ENCODE data around the gene DPYD.

Gene DPYD

DNA sequence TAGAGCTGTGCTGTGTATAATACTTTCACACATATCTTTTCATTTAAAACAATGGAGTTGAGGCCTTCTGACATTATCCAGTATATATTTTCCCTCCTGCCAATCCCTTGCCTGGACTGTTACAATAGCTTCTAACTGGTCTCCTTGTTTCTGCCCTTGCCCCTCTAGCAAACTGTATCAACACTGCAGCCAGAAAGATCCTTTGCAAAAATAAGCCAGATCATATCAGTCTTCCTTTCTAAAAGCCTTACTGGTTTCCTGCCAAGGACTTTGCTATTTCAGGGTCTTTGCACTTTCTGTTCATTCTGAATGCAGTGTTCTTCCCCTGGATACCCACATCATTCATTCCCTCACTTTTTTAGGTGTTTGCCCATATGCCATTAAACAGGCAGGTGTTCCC lies 829.2 kb downstream of the DPYD start:
- TF ChIP-seq EZH2phosphoT487 (IDR thresholded peaks at IDR 0.05; ENCODE audit: low read length) (no peak), EZH2 (optimal IDR thresholded peaks at IDR 0.05; ENCODE audit: low read depth, low read length) (no peak), CTCF (IDR thresholded peaks at IDR 0.05; ENCODE audit: low read length) (no peak)
- no peaks in the 10 kb centered on the region for H3K9me2 ChIP-seq (replicated peaks; ENCODE audit: insufficient read depth, low read length)
- no peaks in the 10 kb centered on the region for H3F3A ChIP-seq (ENCODE audit: insufficient read depth, low read length)
- H3K4me1 ChIP-seq (ENCODE audit: low read length), result 0 out of 2 replicates have a peak, but pooled peaks cover 6% of the 10 kb centered on the region
- no peak overlapping the region for H3K4me2 ChIP-seq (ENCODE audit: low read depth, low read length)
- no peak overlapping the region for H3K9ac ChIP-seq (ENCODE audit: low read length)
- H3K27ac ChIP-seq (ENCODE audit: low read length), result no peak overlapping the region
- no peak for DNase-seq
- no peak overlapping the region for H3K4me3 ChIP-seq (ENCODE audit: low read length)
- H3K27me3 ChIP-seq (replicated peaks; ENCODE audit: insufficient read depth, low read length), result no peaks in the 10 kb centered on the region
- no peak overlapping the region for H2AFZ ChIP-seq (ENCODE audit: low read length)
- H3K36me3 ChIP-seq (replicated peaks; ENCODE audit: insufficient read depth, low read length), result no peaks in the 10 kb centered on the region
- H3K9me3 ChIP-seq (replicated peaks; ENCODE audit: insufficient read depth, low read length), result no peaks in the 10 kb centered on the region
- no peaks in the 10 kb centered on the region for H3K79me2 ChIP-seq (ENCODE audit: low read length)
- H4K20me1 ChIP-seq (ENCODE audit: insufficient read depth, low read length), result no peaks in the 10 kb centered on the region

- DNase-seq, result no peak
- no peaks in the 10 kb centered on the region for H3K27me3 ChIP-seq (replicated peaks; ENCODE audit: insufficient read depth, low read length)
- TF ChIP-seq CTCF (IDR thresholded peaks at IDR 0.05; ENCODE audit: low read length), result no peak
- no peak for TF ChIP-seq EZH2 (optimal IDR thresholded peaks at IDR 0.05; ENCODE audit: low read depth, low read length)
- no peak for TF ChIP-seq EZH2phosphoT487 (IDR thresholded peaks at IDR 0.05; ENCODE audit: low read length)
Observed at GRCh38 chr1:97091263-97091662, 829.6 kb downstream of the DPYD start.

DNA sequence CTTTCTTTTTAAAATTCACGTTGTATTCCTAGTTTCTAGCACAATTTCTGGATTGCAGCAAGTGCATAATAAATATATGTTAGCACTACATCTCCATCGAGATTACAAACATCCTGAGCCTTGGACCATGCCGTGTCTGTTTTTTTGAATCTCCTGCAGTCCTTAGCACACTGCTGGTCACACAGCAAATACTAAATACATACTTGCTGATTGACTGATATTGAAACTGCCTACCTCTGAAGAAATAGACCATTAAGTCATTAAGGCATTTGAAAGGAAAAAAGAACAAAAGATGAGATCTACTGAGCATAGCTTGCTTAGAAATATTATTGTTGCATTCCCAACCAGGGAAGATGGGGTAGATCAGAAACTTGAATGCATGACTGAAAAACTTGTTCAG lies 830.1 kb downstream of the DPYD start:
- no peaks in the 10 kb centered on the region for H3K9me2 ChIP-seq (replicated peaks; ENCODE audit: insufficient read depth, low read length)
- H4K20me1 ChIP-seq (ENCODE audit: insufficient read depth, low read length), result no peaks in the 10 kb centered on the region
- H3K27ac ChIP-seq (ENCODE audit: low read length), result no peak overlapping the region
- H3K9ac ChIP-seq (ENCODE audit: low read length), result no peak overlapping the region
- H3K79me2 ChIP-seq (ENCODE audit: low read length), result no peaks in the 10 kb centered on the region
- H3K4me2 ChIP-seq (ENCODE audit: low read depth, low read length), result no peak overlapping the region
- TF ChIP-seq CTCF (IDR thresholded peaks at IDR 0.05; ENCODE audit: low read length), result no peak
- no peak for TF ChIP-seq EZH2 (optimal IDR thresholded peaks at IDR 0.05; ENCODE audit: low read depth, low read length)
- no peak for TF ChIP-seq EZH2phosphoT487 (IDR thresholded peaks at IDR 0.05; ENCODE audit: low read length)
- no peaks in the 10 kb centered on the region for H3K9me3 ChIP-seq (replicated peaks; ENCODE audit: insufficient read depth, low read length)
- 0 out of 2 replicates have a peak, but pooled peaks cover 6% of the 10 kb centered on the region for H3K4me1 ChIP-seq (ENCODE audit: low read length)
- H3K4me3 ChIP-seq (ENCODE audit: low read length), result no peak overlapping the region
- no peak overlapping the region for H2AFZ ChIP-seq (ENCODE audit: low read length)
- no peaks in the 10 kb centered on the region for H3F3A ChIP-seq (ENCODE audit: insufficient read depth, low read length)
- no peaks in the 10 kb centered on the region for H3K27me3 ChIP-seq (replicated peaks; ENCODE audit: insufficient read depth, low read length)
- DNase-seq, result no peak
- H3K36me3 ChIP-seq (replicated peaks; ENCODE audit: insufficient read depth, low read length), result no peaks in the 10 kb centered on the region

More at GRCh38 chr1:97091263-97091662, 829.6 kb downstream of the DPYD start:
- Histone ChIP-seq H3K36me3 (replicated peaks; ENCODE audit: insufficient read depth, low read length) (no peaks in the 10 kb centered on the region), H3K27ac (ENCODE audit: low read length) (no peak overlapping the region), H3K9me3 (replicated peaks; ENCODE audit: insufficient read depth, low read length) (no peaks in the 10 kb centered on the region), H3K4me1 (ENCODE audit: low read length) (0 out of 2 replicates have a peak, but pooled peaks cover 6% of the 10 kb centered on the region), H3K9me2 (replicated peaks; ENCODE audit: insufficient read depth, low read length) (no peaks in the 10 kb centered on the region), H2AFZ (ENCODE audit: low read length) (no peak overlapping the region), H3F3A (ENCODE audit: insufficient read depth, low read length) (no peaks in the 10 kb centered on the region), H4K20me1 (ENCODE audit: insufficient read depth, low read length) (no peaks in the 10 kb centered on the region), H3K9ac (ENCODE audit: low read length) (no peak overlapping the region), H3K4me2 (ENCODE audit: low read depth, low read length) (no peak overlapping the region), H3K4me3 (ENCODE audit: low read length) (no peak overlapping the region), H3K79me2 (ENCODE audit: low read length) (no peaks in the 10 kb centered on the region)
